GM18498 (cell line): ENCODE data around the gene NOBOX.
"Not testable (repeated sequence)": the region's sequence is repeated elsewhere in the genome, so short reads cannot be mapped to it uniquely, and the experiment has no call there.

Source experiments
- ATAC-seq: cut with Tn5 transposase; IDR thresholded peaks from one replicate; pipeline ENCODE4 v1.9.1; 2021; ENCODE audit warnings: mild to moderate bottlenecking, moderate library complexity; ENCODE audit not compliant: unreplicated experiment

Gene NOBOX

GRCh38 chr7:144403649-144404061, at the start of gene NOBOX:
TSS of gene NOBOX (minus strand) at chr7:144403693.
- no peak for ATAC-seq

- peak; percentile 62 for ATAC-seq
These were observed 48.6 kb upstream of the NOBOX start for GRCh38 chr7:144452064-144452463.

- no peak for ATAC-seq
These were observed 42.1 kb upstream of the NOBOX start for GRCh38 chr7:144445590-144445989.

- ATAC-seq = no peak
These were observed 36.3 kb upstream of the NOBOX start for GRCh38 chr7:144439717-144440205.

GRCh38 chr7:144438759-144439158, 35.3 kb upstream of the NOBOX start:
- no peak for ATAC-seq

GRCh38 chr7:144437370-144438191, 34.1 kb upstream of the NOBOX start:
- ATAC-seq = peak; percentile 75

- no peak for ATAC-seq
These were observed 33.0 kb upstream of the NOBOX start for GRCh38 chr7:144436500-144436899.

- ATAC-seq = no peak
These were observed 24.9 kb upstream of the NOBOX start for GRCh38 chr7:144428431-144428830.

GRCh38 chr7:144427539-144427938, 24.0 kb upstream of the NOBOX start:
- not testable (repeated sequence) for ATAC-seq

GRCh38 chr7:144418931-144419330, 15.4 kb upstream of the NOBOX start:
- not testable (repeated sequence) for ATAC-seq

GRCh38 chr7:144416341-144416740, 12.8 kb upstream of the NOBOX start:
- ATAC-seq = no peak

- no peak for ATAC-seq
These were observed 12.4 kb upstream of the NOBOX start for GRCh38 chr7:144415858-144416257.

GRCh38 chr7:144414815-144415214, 11.3 kb upstream of the NOBOX start:
- no peak for ATAC-seq

- no peak for ATAC-seq
These were observed 6.9 kb upstream of the NOBOX start for GRCh38 chr7:144410441-144410840.

- no peak for ATAC-seq
These were observed 4.6 kb upstream of the NOBOX start for GRCh38 chr7:144408121-144408520.

GRCh38 chr7:144407266-144407931, 3.9 kb upstream of the NOBOX start:
- ATAC-seq = no peak

GRCh38 chr7:144404946-144405345, 1.5 kb upstream of the NOBOX start:
- no peak for ATAC-seq

- no peak for ATAC-seq
These were observed 391 bp downstream of the NOBOX start for GRCh38 chr7:144403102-144403501.

GRCh38 chr7:144401490-144401889, 2.0 kb downstream of the NOBOX start:
- ATAC-seq = no peak

- no peak for ATAC-seq
These were observed 3.5 kb downstream of the NOBOX start for GRCh38 chr7:144399946-144400345.

- ATAC-seq = no peak
These were observed 4.6 kb downstream of the NOBOX start for GRCh38 chr7:144398911-144399310.

- no peak for ATAC-seq
These were observed 5.2 kb downstream of the NOBOX start for GRCh38 chr7:144398291-144398690.
